Islet of Langerhans (tissue), 1 donor: ENCODE results near the gene NTN5.
"Not testable (repeated sequence)": the region's sequence is repeated elsewhere in the genome, so short reads cannot be mapped to it uniquely, and the experiment has no call there.

Source experiments
- FAIRE-seq: peaks from one replicate; lab custom pipeline; 2011; peaks lifted over from hg19 to GRCh38; lab: Jason Lieb, UNC

NTN5 gene

GRCh38 chr19:48696353-48697010, 23.7 kb upstream of the NTN5 start:
- FAIRE-seq, result no peak

DNA sequence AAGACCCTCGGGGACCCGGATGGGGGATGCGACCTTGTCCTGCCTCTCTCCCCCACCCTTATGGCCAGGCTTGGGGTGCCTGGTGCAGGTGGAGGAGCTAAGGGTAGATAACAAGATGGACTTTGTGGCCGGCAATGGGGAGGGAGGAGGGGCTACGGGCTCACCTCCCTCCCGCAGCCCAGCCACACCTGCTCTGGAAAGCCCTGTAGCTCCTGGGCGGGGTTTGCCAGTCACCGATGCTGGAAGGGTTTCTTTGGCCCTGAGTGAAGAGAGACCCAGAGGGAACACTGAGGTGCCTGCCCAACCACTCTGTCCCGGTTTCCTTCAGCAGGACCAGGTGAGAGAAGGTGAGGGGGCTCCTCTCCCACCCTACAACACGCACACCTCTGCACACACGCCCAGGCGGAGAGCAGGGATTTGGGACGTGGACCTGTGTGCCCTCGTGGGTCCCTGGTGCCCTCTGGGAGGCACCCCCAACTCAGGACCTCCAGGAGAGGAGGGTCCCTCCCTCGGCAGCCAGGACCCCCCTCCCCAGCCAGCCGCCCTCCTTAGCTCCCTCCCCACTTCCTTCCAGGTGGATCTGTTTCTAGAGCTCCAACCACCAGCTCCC, 23.0 kb upstream of the NTN5 start, which contains the start of gene FUT2:
Gene FUT2 (plus strand): TSS at position 229 of the 610 bp plus-strand sequence. CDS start 6,986 bp downstream, outside the sequence.
- FAIRE-seq, result no peak

- not testable (repeated sequence) for FAIRE-seq
These were observed 20.8 kb upstream of the NTN5 start for GRCh38 chr19:48693629-48694028.

- FAIRE-seq, result no peak
These were observed 16.6 kb upstream of the NTN5 start for GRCh38 chr19:48689449-48689848.

DNA sequence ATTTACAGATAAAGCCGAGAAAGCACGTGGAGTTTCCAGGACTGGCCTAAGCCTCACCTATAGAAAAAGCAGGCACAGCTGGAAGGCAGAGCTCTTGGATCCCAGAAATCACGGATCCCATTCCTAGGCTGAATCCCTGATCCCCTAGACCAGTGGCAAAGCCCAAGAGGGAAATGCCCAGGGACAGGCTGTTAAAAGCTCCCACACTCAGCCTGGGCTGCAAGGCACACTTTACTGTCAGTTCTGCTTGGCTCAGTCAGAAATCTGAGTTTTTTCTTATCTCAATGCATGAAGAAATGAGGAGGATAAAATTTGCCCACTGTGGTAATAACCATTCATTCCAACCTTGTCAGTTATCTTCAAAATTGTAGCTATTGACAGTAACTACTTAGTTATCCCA, 15.0 kb upstream of the NTN5 start:
- FAIRE-seq, result no peak

GRCh38 chr19:48686637-48687036, 13.8 kb upstream of the NTN5 start:
- not testable (repeated sequence) for FAIRE-seq

- FAIRE-seq, result no peak
These were observed 13.3 kb upstream of the NTN5 start for GRCh38 chr19:48686088-48686487.

DNA sequence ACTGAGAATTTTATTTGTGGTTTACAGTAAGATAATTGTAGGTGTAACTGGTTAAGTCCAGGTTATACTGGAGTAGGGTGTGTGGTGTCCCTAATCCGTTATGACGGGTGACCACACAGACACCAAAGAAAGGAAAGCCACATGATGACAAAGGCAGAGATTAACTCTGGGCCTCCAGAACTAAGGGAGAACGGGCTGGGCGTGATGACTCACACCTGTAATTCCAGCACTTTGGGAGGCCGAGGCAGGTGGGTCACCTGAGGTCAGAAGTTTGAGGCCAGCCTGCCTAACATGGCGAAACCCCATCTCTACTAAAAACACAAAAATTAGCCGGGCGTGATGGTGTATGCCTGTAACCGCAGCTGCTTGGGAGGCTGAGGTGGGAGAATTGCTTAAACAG, 12.8 kb upstream of the NTN5 start:
- no peak for FAIRE-seq

GRCh38 chr19:48683349-48683748, 10.5 kb upstream of the NTN5 start:
- FAIRE-seq, result no peak

GRCh38 chr19:48681127-48681470, 8.3 kb upstream of the NTN5 start:
- no peak for FAIRE-seq

- FAIRE-seq, result no peak
These were observed 7.8 kb upstream of the NTN5 start for GRCh38 chr19:48680436-48681126.

DNA sequence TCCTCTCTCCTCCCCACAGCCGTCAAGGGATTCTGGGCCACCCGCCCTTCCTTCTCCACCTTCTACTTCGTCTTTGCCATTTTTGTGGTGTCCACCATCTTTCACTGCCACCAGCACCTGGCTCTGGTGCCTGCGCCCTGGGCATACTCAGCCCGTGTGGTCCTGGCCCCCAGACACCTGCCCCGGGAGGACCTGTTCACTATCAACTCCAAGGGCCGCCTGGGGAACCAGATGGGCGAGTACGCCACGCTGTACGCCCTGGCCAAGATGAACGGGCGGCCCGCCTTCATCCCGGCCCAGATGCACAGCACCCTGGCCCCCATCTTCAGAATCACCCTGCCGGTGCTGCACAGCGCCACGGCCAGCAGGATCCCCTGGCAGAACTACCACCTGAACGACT, 7.2 kb upstream of the NTN5 start:
- not testable (repeated sequence) for FAIRE-seq

DNA sequence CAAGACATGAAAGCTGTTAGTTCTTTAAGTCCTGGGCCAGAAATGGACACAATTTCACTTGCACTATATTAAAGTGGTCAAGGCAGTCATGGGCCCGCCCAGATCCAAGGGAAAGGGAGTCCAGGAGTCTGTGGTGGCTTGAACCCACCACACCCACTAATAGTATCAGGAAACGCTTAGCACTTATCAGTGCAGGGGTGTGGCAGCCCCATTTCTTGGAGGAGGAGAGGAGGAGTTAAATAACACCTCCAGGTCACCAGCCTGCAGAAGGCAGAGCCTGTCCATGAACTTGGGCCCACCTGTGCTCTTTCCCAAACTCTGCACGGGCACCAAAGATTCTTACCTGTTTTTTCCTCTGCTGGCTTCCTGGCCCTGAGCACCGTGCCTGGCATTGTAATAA, 5.4 kb upstream of the NTN5 start:
- no peak for FAIRE-seq

GRCh38 chr19:48676887-48677286, 4.1 kb upstream of the NTN5 start:
- no peak for FAIRE-seq

DNA sequence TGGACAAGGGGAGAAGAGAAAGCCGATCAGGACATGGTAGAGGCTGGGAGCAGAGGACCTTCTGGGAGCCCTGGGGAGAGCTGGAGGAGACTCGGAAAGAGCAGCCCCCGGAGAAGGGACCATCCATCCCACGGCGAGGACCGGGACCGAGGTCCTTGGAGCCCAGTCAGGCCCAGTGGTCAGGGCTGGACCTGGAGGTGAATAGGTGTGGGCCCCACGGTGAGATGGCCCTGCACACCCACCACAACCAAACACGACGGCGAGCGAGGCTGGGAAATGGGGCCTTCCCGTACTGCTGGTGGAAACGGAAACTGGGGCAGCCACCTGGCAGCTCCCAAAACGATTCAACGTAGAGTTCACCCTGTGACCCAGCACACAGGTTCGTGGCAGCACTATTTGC, 3.7 kb upstream of the NTN5 start:
- FAIRE-seq, result no peak

DNA sequence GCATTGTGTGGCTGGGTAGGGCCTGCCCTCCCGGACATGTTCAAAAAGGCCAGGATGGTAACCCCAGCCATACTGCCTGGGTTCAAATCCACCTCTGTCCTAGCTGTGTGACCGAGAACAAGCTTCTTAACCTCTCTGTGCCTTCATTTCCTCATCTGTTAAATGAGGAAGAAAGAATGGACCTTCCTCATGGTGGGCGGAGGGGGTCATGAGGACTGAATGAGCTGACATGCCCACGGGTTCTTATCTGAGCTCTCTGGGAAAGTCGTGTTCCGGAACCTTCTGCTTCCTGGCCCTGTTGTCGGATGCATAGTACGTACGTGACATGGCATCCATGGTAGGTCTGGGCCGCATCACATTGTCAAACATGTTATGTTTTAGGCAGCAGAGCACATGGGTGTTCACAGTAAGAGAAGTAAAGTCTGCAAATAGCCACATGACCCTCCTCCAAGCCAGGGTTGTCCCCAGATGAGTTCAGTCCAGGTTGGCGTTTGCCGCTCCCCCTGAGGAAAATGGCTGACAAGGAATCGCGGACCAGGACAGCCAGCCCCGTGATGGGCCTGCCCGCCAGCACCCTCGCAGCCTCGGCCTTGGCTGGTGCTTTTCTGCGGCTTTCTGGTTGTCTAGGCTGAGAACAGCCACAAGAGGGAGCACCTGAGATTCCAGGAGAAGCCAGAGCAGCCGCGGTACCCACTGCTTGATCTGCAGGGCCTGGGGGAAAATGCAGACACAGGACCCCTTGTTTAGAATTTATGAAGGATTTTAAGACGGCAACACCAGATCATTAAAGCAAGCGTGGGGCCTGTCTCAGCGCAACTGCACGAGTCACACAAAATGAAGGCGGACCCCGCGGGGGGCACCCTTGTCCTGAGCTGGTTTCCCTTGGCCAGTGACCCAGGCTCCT, 2.4 kb upstream of the NTN5 start:
- FAIRE-seq, result no peak

GRCh38 chr19:48674216-48674809, 1.5 kb upstream of the NTN5 start:
- no peak for FAIRE-seq

DNA sequence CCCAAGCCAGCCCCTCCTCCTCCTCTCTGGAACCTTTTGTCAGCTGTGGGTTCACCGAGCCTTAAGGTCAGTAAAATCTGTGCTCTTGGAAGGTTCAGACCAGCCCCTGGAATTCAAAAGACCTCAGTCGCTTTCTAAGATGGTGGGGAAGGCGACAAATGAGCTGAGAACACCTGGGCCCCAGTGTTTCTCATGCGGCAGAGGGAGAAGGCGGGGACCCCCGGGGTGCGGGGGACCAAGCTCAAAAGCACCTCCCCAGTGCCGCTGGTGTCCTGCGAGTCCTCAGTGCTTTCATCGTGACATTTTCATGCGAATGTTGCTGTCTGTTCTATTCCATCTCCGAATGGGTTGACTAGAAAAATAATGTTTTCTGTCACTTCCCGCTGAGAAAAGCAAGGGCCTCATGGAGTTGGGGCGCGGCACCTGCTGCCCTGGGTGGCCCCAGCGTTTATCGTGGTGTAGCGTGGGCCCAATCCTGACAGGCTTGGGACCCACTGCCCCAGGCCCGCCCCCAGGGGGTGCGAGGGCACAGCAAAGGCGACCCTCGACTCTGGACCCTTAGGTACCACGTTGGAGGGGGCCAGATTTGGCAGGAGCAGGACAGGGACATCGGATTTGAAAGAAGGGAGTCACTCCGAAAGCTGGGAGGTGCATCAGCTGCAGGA, 751 bp upstream of the NTN5 start:
- no peak for FAIRE-seq

DNA sequence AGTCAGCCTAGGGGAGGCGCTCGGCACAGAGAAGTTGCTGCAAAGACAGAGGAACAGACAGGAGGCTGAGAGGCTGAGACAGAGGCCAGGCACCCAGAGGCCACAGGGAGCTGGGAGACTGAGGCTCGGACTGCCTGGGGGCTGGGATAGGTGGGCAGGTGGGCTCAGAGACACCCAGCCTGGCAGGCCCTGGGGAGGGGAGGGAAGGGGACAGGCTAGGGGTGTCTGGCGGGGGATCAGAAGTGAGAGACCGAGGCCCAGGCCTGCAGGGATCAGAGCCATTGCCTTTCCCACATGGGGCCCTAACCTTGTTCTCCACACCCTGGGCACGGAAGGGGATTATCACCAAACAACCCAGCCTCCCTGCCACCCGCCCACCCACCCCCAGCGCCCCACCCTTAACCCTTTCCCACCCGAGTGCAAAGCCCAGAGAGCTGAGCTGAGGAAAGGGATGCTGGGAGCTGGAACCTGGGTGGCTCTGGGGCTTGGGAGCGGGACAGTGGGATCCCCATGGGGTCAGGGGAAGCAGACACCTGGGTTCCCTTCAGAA, 1.3 kb downstream of the NTN5 start:
- FAIRE-seq, result no peak

DNA sequence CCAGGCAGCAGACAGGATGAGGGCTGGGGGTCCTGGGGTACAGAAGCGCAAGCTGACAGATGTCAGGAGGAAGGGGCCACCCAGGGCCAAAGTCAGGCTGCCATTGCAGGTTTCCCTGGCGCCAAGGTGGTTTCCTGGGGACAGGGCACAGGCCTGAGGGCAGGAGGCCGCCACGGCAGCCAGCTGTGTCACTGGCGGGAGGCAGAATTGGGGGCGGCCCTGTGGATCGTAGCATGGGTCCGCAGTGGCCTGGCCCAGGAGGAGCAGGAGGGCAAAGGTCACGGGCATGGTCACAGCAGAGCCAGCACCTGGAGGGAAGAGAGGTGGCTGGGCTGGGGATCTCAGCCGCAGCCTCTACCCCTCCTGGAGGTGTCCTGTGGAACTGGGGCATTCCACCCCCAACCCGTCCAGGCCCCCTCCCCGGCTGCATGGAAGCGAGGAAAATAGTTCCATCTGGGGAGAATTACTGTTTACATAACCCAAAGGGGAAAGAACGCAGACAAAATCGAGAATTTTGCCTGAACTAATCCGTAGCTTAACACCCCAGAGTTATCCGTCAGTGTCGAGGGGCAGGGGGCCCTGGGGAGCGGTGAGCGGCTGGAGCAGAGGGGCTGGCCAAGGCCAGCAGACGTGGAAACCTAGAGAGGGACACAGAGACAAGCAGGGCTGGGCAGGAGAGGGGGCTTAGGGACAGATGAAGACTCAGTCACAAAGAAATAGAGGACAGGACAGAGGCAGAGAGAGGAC, 1.9 kb downstream of the NTN5 start:
- FAIRE-seq, result no peak
